ENCODE measurements around the gene CRIP1. TPM values are rescaled to one million over a fixed set of nuclear protein-coding genes. Genes with fewer than 3 reads are reported as not detected.

The CRIP1 gene
- total RNA-seq, 4 donors from 2014 or later: 8.2 to 35.6 (median 24.7) TPM

GRCh38 chr14:105447651-105448640 is 38.7 kb upstream of the CRIP1 start:
- intact Hi-C loops (cut with DNase I): no loop called here
- H3K27ac ChIP-seq: peak overlapping the region in 1 of 4 donors; percentile 14
- TF ChIP-seq POLR2A (IDR thresholded peaks at IDR 0.05): no peak
- no peak for TF ChIP-seq CTCF (IDR thresholded peaks at IDR 0.05)
- H3K36me3 ChIP-seq: peaks cover 8 to 71% (median 11%) of the 10 kb centered on the region in 3 donors
- 75 to 87% methylated on average over 6 to 7 of the region's 31 CpGs for WGBS, 2 donors
- no peak for DNase-seq
- peaks cover 0 to 14% (median 0%) of the 10 kb centered on the region in 3 donors for H3K4me1 ChIP-seq
- no peak overlapping the region for H3K4me3 ChIP-seq
- H3K27me3 ChIP-seq: no peaks in the 10 kb centered on the region
- H3K9me3 ChIP-seq: no peaks in the 10 kb centered on the region

- intact Hi-C loops (cut with DNase I): no loop called here
Observed at GRCh38 chr14:105448706-105449111, 38.0 kb upstream of the CRIP1 start.

GRCh38 chr14:105449276-105450122 is 37.2 kb upstream of the CRIP1 start:
- H3K27ac ChIP-seq: peak overlapping the region in 1 of 4 donors; percentile 26
- H3K27me3 ChIP-seq: no peaks in the 10 kb centered on the region
- H3K36me3 ChIP-seq: peaks cover 11 to 79% (median 12%) of the 10 kb centered on the region in 3 donors
- TF ChIP-seq POLR2A (IDR thresholded peaks at IDR 0.05) (no peak), CTCF (IDR thresholded peaks at IDR 0.05) (no peak)
- H3K4me1 ChIP-seq: peaks cover 0 to 14% (median 0%) of the 10 kb centered on the region in 3 donors
- WGBS, 2 donors: 90% methylated on average over 8 of the region's 47 CpGs; no CpG with 5 or more reads in 1 of the 2 donors
- no peak for DNase-seq
- intact Hi-C loops (cut with DNase I): no loop called here
- no peak overlapping the region for H3K4me3 ChIP-seq
- no peaks in the 10 kb centered on the region for H3K9me3 ChIP-seq

More at GRCh38 chr14:105448706-105449111, 38.0 kb upstream of the CRIP1 start:
- TF ChIP-seq CTCF (IDR thresholded peaks at IDR 0.05) (peak; percentile 81 to 91 (median 86)), POLR2A (IDR thresholded peaks at IDR 0.05) (no peak)
- DNase-seq: no peak
- Histone ChIP-seq H3K4me1 (peaks cover 0 to 14% (median 0%) of the 10 kb centered on the region in 3 donors), H3K9me3 (no peaks in the 10 kb centered on the region), H3K36me3 (peaks cover 8 to 71% (median 11%) of the 10 kb centered on the region in 3 donors), H3K4me3 (no peak overlapping the region), H3K27me3 (no peaks in the 10 kb centered on the region), H3K27ac (peak overlapping the region in 2 of 4 donors; percentile 14 to 26)
- 20% methylated on average over 1 of the region's 16 CpGs; no CpG with 5 or more reads in 1 of the 2 donors for WGBS, 2 donors

GRCh38 chr14:105450123-105450505 is 36.6 kb upstream of the CRIP1 start:
- intact Hi-C loops (cut with DNase I): no loop called here
- H3K4me1 ChIP-seq: peaks cover 0 to 14% (median 0%) of the 10 kb centered on the region in 3 donors
- no peak for DNase-seq
- TF ChIP-seq CTCF (IDR thresholded peaks at IDR 0.05) (no peak), POLR2A (IDR thresholded peaks at IDR 0.05) (no peak)
- H3K27me3 ChIP-seq: no peaks in the 10 kb centered on the region
- H3K4me3 ChIP-seq: no peak overlapping the region
- WGBS, 2 donors: 88% methylated on average over 12 of the region's 22 CpGs; no CpG with 5 or more reads in 1 of the 2 donors
- no peak overlapping the region for H3K27ac ChIP-seq
- H3K36me3 ChIP-seq: peaks cover 11 to 81% (median 16%) of the 10 kb centered on the region in 3 donors
- no peaks in the 10 kb centered on the region for H3K9me3 ChIP-seq

Data from esophagus squamous epithelium (tissue), 5 donors.